Tibial artery (tissue), 4 donors: ENCODE data around the gene LRRIQ3.

Source experiments
- DNase-seq, 2 donors: peaks; one replicate each; pipeline ENCODE4 v3.0.0-alpha.2; 2019
- H3K27ac ChIP-seq, 2 donors: fragments of 200-600 bp; sonication (generic) in 1 of 2; 1 replicate in 1 of 2; 2 replicates in 1 of 2; pipeline ENCODE4 v1.5.1; 2018 to 2019; ENCODE audit warnings: mild to moderate bottlenecking in 1 of 2
- H3K27me3 ChIP-seq, 2 donors: fragments of 200-600 bp; sonication (generic) in 1 of 2; one replicate each; pipeline versions ENCODE4 v1.5.1 to v1.6.0; 2016 to 2019
- H3K36me3 ChIP-seq, 3 donors: fragments of 200-600 bp; sonication (generic) in 2 of 3; one replicate each; pipeline ENCODE4 v1.5.1; 2016 to 2019; ENCODE audit warnings: mild to moderate bottlenecking in 2 of 3
- H3K4me1 ChIP-seq, 4 donors: fragments of 200-600 bp; sonication (generic) in 2 of 4; 1 replicate in 3 of 4; 2 replicates in 1 of 4; pipeline ENCODE4 v1.5.1; 2016 to 2019
- H3K4me3 ChIP-seq, 2 donors: fragments of 200-600 bp; sonication (generic) in 1 of 2; 1 replicate in 1 of 2; 2 replicates in 1 of 2; pipeline ENCODE4 v1.5.1; 2018 to 2019; ENCODE audit warnings: mild to moderate bottlenecking in 2 of 2
- H3K9me3 ChIP-seq, 3 donors: fragments of 200-600 bp; sonication (generic) in 1 of 3; one replicate each; pipeline ENCODE4 v1.5.1; 2016 to 2019
- intact Hi-C: fragments of 100-400 bp; cut with DNase I; formaldehyde crosslinking; loops from one replicate; pipeline ENCODE4 v1.15.0; 2023; ENCODE audit warnings: low total_unique reads
- TF ChIP-seq, protein P1 (sequence below), 2 experiments: fragments of 200-600 bp in 1 of 2; fragments of 450-650 bp in 1 of 2; IDR thresholded peaks; one replicate each; pipeline ENCODE4 v1.5.1; 2017 to 2019; ENCODE audit warnings: antibody characterized with exemption in 2 of 2, mild to moderate bottlenecking in 1 of 2, moderate library complexity in 1 of 2

Gene LRRIQ3

DNA sequence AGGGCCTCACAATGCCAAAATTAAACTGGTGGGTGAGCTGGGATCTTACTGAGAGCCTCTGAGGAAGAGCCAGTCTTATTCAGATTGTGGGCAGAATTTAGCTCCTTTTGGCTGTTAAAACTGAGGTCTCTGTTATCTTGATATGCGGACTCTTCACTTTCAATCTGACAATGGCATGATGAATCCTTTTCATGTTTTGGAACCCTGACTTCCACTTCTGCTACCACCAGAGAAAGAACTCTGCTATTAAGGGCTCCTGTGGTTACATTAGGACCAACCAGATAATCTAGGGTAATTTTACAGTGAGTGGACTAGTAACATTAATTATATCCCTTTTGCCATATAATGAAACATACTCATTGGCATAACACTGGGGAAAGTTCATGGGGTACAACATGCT is 219.0 kb downstream of the LRRIQ3 start:
- Histone ChIP-seq H3K9me3 (no peaks in the 10 kb centered on the region), H3K27ac (no peak overlapping the region), H3K4me3 (no peak overlapping the region), H3K27me3 (no peaks in the 10 kb centered on the region), H3K4me1 (no peaks in the 10 kb centered on the region), H3K36me3 (no peaks in the 10 kb centered on the region)
- intact Hi-C loops: no loop called here
- TF ChIP-seq, protein P1, sequence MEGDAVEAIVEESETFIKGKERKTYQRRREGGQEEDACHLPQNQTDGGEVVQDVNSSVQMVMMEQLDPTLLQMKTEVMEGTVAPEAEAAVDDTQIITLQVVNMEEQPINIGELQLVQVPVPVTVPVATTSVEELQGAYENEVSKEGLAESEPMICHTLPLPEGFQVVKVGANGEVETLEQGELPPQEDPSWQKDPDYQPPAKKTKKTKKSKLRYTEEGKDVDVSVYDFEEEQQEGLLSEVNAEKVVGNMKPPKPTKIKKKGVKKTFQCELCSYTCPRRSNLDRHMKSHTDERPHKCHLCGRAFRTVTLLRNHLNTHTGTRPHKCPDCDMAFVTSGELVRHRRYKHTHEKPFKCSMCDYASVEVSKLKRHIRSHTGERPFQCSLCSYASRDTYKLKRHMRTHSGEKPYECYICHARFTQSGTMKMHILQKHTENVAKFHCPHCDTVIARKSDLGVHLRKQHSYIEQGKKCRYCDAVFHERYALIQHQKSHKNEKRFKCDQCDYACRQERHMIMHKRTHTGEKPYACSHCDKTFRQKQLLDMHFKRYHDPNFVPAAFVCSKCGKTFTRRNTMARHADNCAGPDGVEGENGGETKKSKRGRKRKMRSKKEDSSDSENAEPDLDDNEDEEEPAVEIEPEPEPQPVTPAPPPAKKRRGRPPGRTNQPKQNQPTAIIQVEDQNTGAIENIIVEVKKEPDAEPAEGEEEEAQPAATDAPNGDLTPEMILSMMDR (IDR thresholded peaks at IDR 0.05): no peak
- DNase-seq: no peak
